OCI-LY3 (cell line): Measurements from ENCODE around the gene TFEB.

ENCODE experiments used
- H2AFZ ChIP-seq: fragments of 200-600, 300-600 bp; shearing (Covaris generic); 2 replicates; pipeline ENCODE4 v1.6.0; 2014; ENCODE audit warnings: antibody characterized with exemption, low read depth, low read length
- H3K27ac ChIP-seq: fragments of 200-600, 300-600 bp; sonication (generic); 2 replicates; pipeline ENCODE4 v1.5.1; 2014; ENCODE audit warnings: mild to moderate bottlenecking, low read length, moderate library complexity, mixed read lengths
- H3K27me3 ChIP-seq: fragments of 200-600, 300-600 bp; sonication (generic); 2 replicates; pipeline ENCODE4 v1.6.1; 2014; ENCODE audit warnings: low read depth, low read length, mixed read lengths
- H3K36me3 ChIP-seq: fragments of 200-600, 300-600 bp; sonication (generic); replicated peaks from 2 replicates; pipeline ENCODE3; 2014; ENCODE audit warnings: low read depth, low read length, mixed read lengths
- H3K4me1 ChIP-seq: fragments of 300-600, 200-600 bp; sonication (generic); 2 replicates; pipeline ENCODE4 v1.6.1; 2014; ENCODE audit warnings: low read length, mixed read lengths
- H3K4me2 ChIP-seq: fragments of 200-600, 300-600 bp; sonication (generic); 2 replicates; pipeline ENCODE4 v1.6.1; 2014; ENCODE audit warnings: low read length, mixed read lengths
- H3K4me3 ChIP-seq: fragments of 300-600, 200-600 bp; sonication (generic); 2 replicates; pipeline ENCODE4 v1.5.1; 2014; ENCODE audit warnings: antibody characterized with exemption, mild to moderate bottlenecking, low read length, moderate library complexity
- H3K79me2 ChIP-seq: fragments of 300-600, 200-600 bp; shearing (Covaris generic); 2 replicates; pipeline ENCODE4 v1.6.1; 2014; ENCODE audit warnings: mild to moderate bottlenecking, low read length, mixed read lengths
- H3K9ac ChIP-seq: fragments of 300-600, 200-600 bp; shearing (Covaris generic); 2 replicates; pipeline ENCODE4 v1.6.0; 2014; ENCODE audit warnings: mild to moderate bottlenecking, low read length, moderate library complexity
- H3K9me3 ChIP-seq: fragments of 200-600, 300-600 bp; shearing (Covaris generic); 2 replicates; pipeline ENCODE4 v1.6.1; 2014; ENCODE audit warnings: low read length, mixed read lengths; ENCODE audit not compliant: insufficient read depth
- H4K20me1 ChIP-seq: fragments of 200-600, 300-600 bp; sonication (generic); 2 replicates; pipeline ENCODE4 v1.6.1; 2016; ENCODE audit warnings: low read length, mixed read lengths; ENCODE audit not compliant: insufficient read depth
- CTCF ChIP-seq: fragments of 200-600, 300-600 bp; sonication (generic); IDR thresholded peaks from 2 replicates; pipeline ENCODE4 v1.5.1; 2014; ENCODE audit warnings: antibody characterized with exemption, low read length, low read depth
- EZH2phosphoT487 ChIP-seq: fragments of 200-600 bp; shearing (Covaris generic); IDR thresholded peaks from 2 replicates; pipeline ENCODE4 v1.6.1; 2018; ENCODE audit warnings: antibody characterized with exemption, mixed run types, low read depth

Gene TFEB

GRCh38 chr6:41641352-41641925 lies 94.0 kb downstream of the TFEB start:
- no peak overlapping the region for H3K9ac ChIP-seq

DNA sequence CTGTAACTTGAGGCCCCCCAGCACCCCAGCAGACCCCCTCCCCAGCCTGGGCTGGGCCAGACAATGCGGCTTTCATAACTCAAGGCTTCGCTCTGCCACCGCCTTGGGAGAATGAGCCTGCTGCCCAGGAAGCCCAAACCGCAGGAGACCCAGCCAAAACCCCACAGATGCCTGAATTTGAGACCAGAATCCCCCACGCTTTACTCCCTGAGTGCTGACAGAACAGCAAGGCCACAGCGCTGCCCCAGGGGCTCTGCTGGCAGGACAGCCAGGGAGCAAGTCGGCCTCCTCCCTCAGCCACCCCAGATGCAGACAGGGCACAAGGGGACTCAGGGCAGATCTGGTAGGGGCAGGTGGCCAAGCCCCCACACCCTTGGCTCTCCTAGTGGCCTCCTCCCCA lies 95.0 kb downstream of the TFEB start:
- H3K4me2 ChIP-seq, result no peak overlapping the region
- no peaks in the 10 kb centered on the region for H3K79me2 ChIP-seq
- no peak overlapping the region for H3K9ac ChIP-seq
- no peaks in the 10 kb centered on the region for H3K4me1 ChIP-seq
- H3K36me3 ChIP-seq, result no peaks in the 10 kb centered on the region
- no peak overlapping the region for H3K27ac ChIP-seq
- H4K20me1 ChIP-seq, result no peaks in the 10 kb centered on the region
- H2AFZ ChIP-seq, result no peak overlapping the region
- no peak for TF ChIP-seq CTCF
- no peak for TF ChIP-seq EZH2phosphoT487
- no peak overlapping the region for H3K4me3 ChIP-seq
- H3K9me3 ChIP-seq, result no peaks in the 10 kb centered on the region
- peaks cover 4% of the 10 kb centered on the region; the same call in 1 of the 2 replicates for H3K27me3 ChIP-seq

More at GRCh38 chr6:41641352-41641925, 94.0 kb downstream of the TFEB start:
- H2AFZ ChIP-seq, result no peak overlapping the region
- H3K4me2 ChIP-seq, result no peak overlapping the region
- H4K20me1 ChIP-seq, result no peaks in the 10 kb centered on the region
- no peaks in the 10 kb centered on the region for H3K9me3 ChIP-seq
- peaks cover 8% of the 10 kb centered on the region for H3K27me3 ChIP-seq
- H3K27ac ChIP-seq, result no peak overlapping the region
- no peak overlapping the region for H3K4me3 ChIP-seq
- no peaks in the 10 kb centered on the region for H3K4me1 ChIP-seq
- no peaks in the 10 kb centered on the region for H3K79me2 ChIP-seq
- no peaks in the 10 kb centered on the region for H3K36me3 ChIP-seq
- TF ChIP-seq EZH2phosphoT487 (no peak), CTCF (no peak)

DNA sequence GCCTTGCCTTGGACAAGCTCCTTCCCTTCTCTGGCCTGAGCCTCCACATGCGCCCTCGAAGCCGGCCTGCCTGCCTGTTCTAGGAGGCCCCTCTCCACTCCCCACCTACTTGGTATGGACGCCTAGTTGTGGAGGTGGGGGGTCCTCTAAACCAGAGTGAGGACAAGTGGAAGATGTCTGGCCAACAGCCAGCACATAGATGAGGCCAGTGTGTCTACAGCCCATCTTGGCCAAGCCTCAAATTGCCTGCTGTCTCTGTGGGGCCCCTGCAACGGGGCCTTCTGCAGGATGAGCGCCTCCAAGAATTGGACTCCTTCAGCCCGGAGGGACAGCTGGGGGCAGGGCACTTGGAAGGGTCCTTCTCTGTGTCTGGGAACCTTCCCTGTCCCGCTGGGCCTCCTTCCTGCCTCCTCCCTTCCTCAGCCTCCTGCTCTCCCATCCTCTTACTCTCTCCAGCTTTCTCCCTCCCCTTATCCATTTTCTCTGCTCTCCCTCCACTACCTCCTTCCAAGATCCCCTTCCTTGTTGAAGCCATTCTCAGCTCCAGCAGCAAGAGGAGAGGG lies 95.5 kb downstream of the TFEB start:
- Histone ChIP-seq H3K27me3 (peaks cover 4% of the 10 kb centered on the region; the same call in 1 of the 2 replicates), H3K79me2 (no peaks in the 10 kb centered on the region), H3K4me1 (no peaks in the 10 kb centered on the region), H3K4me2 (no peak overlapping the region), H3K9ac (no peak overlapping the region), H3K9me3 (no peaks in the 10 kb centered on the region), H3K27ac (no peak overlapping the region), H3K36me3 (no peaks in the 10 kb centered on the region), H2AFZ (no peak overlapping the region), H3K4me3 (no peak overlapping the region), H4K20me1 (no peaks in the 10 kb centered on the region)
- no peak for TF ChIP-seq CTCF
- no peak for TF ChIP-seq EZH2phosphoT487

- Histone ChIP-seq H3K27ac (no peak overlapping the region), H3K4me1 (no peaks in the 10 kb centered on the region), H3K4me3 (no peak overlapping the region), H3K4me2 (no peak overlapping the region), H3K36me3 (no peaks in the 10 kb centered on the region), H4K20me1 (no peaks in the 10 kb centered on the region), H3K27me3 (peaks cover 4% of the 10 kb centered on the region; the same call in 1 of the 2 replicates), H2AFZ (no peak overlapping the region), H3K79me2 (no peaks in the 10 kb centered on the region), H3K9ac (no peak overlapping the region), H3K9me3 (no peaks in the 10 kb centered on the region)
- no peak for TF ChIP-seq EZH2phosphoT487
- no peak for TF ChIP-seq CTCF
Measured at GRCh38 chr6:41638935-41639808, 96.2 kb downstream of the TFEB start.
